Stimulated activated CD8-positive, alpha-beta memory T cell treated with anti-CD3 and anti-CD28 coated beads, Interleukin-12 subunit alpha, Interleukin-12 subunit beta, amount 100 ng/mL, for 4 hours (primary cell): ENCODE results near the gene SLIT1.

ENCODE experiments used
- DNase-seq: peaks from one replicate; pipeline ENCODE4 v3.0.0-alpha.2; 2020; ENCODE audit warnings: low read depth

SLIT1 gene

GRCh38 chr10:97138846-97139245 lies 46.9 kb downstream of the SLIT1 start:
- no peak for DNase-seq

GRCh38 chr10:97138174-97138573 lies 47.6 kb downstream of the SLIT1 start:
- DNase-seq = no peak

- no peak for DNase-seq
Observed at GRCh38 chr10:97136756-97137155, 49.0 kb downstream of the SLIT1 start.

GRCh38 chr10:97135464-97135863 lies 50.3 kb downstream of the SLIT1 start:
- no peak for DNase-seq

- DNase-seq = no peak
Observed at GRCh38 chr10:97134983-97135382, 50.8 kb downstream of the SLIT1 start.

- DNase-seq = no peak
Observed at GRCh38 chr10:97134110-97134509, 51.6 kb downstream of the SLIT1 start.

- DNase-seq = no peak
Observed at GRCh38 chr10:97132273-97132672, 53.5 kb downstream of the SLIT1 start.

- no peak for DNase-seq
Observed at GRCh38 chr10:97131666-97132065, 54.1 kb downstream of the SLIT1 start.

- DNase-seq = no peak
Observed at GRCh38 chr10:97131181-97131628, 54.6 kb downstream of the SLIT1 start.

GRCh38 chr10:97129666-97130065 lies 56.1 kb downstream of the SLIT1 start:
- DNase-seq = no peak

- no peak for DNase-seq
Observed at GRCh38 chr10:97128516-97129154, 57.1 kb downstream of the SLIT1 start.

GRCh38 chr10:97128039-97128492 lies 57.7 kb downstream of the SLIT1 start:
- no peak for DNase-seq

GRCh38 chr10:97127509-97127908 lies 58.2 kb downstream of the SLIT1 start:
- no peak for DNase-seq

GRCh38 chr10:97124211-97124610 lies 61.5 kb downstream of the SLIT1 start:
- DNase-seq = no peak

- no peak for DNase-seq
Observed at GRCh38 chr10:97123765-97124164, 62.0 kb downstream of the SLIT1 start.

GRCh38 chr10:97121041-97121440 lies 64.7 kb downstream of the SLIT1 start:
- DNase-seq = no peak

- DNase-seq = no peak
Observed at GRCh38 chr10:97120370-97120769, 65.4 kb downstream of the SLIT1 start.

- DNase-seq = no peak
Observed at GRCh38 chr10:97119058-97119745, 66.6 kb downstream of the SLIT1 start.

GRCh38 chr10:97117372-97117771 lies 68.4 kb downstream of the SLIT1 start:
- no peak for DNase-seq

- DNase-seq = no peak
Observed at GRCh38 chr10:97116462-97117162, 69.1 kb downstream of the SLIT1 start.

GRCh38 chr10:97115846-97116245 lies 69.9 kb downstream of the SLIT1 start:
- DNase-seq = no peak

- no peak for DNase-seq
Observed at GRCh38 chr10:97111615-97112014, 74.1 kb downstream of the SLIT1 start.

GRCh38 chr10:97109547-97109946 lies 76.2 kb downstream of the SLIT1 start:
- DNase-seq = no peak
